HG03432 (cell line): ENCODE results near the gene HDDC2.

Source experiments
- ATAC-seq: cut with Tn5 transposase; IDR thresholded peaks from one replicate; pipeline ENCODE4 v1.9.1; 2021; ENCODE audit warnings: mild to moderate bottlenecking, moderate library complexity; ENCODE audit not compliant: unreplicated experiment

The HDDC2 gene

GRCh38 chr6:125301435-125302391 lies at the start of gene HDDC2:
TSS of gene HDDC2 (minus strand) at chr6:125301967. CDS start at chr6:125301932, 35 bp downstream.
- ATAC-seq: peak; percentile 92

GRCh38 chr6:125346926-125347563 lies 45.3 kb upstream of the HDDC2 start:
- peak; percentile 86 for ATAC-seq

GRCh38 chr6:125346201-125346925 lies 44.6 kb upstream of the HDDC2 start:
- ATAC-seq: peak; percentile 70

GRCh38 chr6:125341460-125341859 lies 39.7 kb upstream of the HDDC2 start:
- no peak for ATAC-seq

- ATAC-seq: no peak
Measured at GRCh38 chr6:125340991-125341390, 39.2 kb upstream of the HDDC2 start.

GRCh38 chr6:125340175-125340835 lies 38.5 kb upstream of the HDDC2 start:
- ATAC-seq: no peak

- ATAC-seq: no peak
Measured at GRCh38 chr6:125339653-125340052, 37.9 kb upstream of the HDDC2 start.

GRCh38 chr6:125338381-125338780 lies 36.6 kb upstream of the HDDC2 start:
- no peak for ATAC-seq

- ATAC-seq: no peak
Measured at GRCh38 chr6:125337706-125338105, 35.9 kb upstream of the HDDC2 start.

GRCh38 chr6:125332664-125333063 lies 30.9 kb upstream of the HDDC2 start:
- ATAC-seq: no peak

GRCh38 chr6:125325586-125325985 lies 23.8 kb upstream of the HDDC2 start:
- no peak for ATAC-seq

GRCh38 chr6:125323376-125323775 lies 21.6 kb upstream of the HDDC2 start:
- ATAC-seq: no peak

GRCh38 chr6:125316621-125317020 lies 14.9 kb upstream of the HDDC2 start:
- no peak for ATAC-seq

- ATAC-seq: no peak
Measured at GRCh38 chr6:125315548-125315947, 13.8 kb upstream of the HDDC2 start.

- ATAC-seq: peak; percentile 96
Measured at GRCh38 chr6:125314009-125314581, 12.3 kb upstream of the HDDC2 start.

- ATAC-seq: no peak
Measured at GRCh38 chr6:125312950-125313349, 11.2 kb upstream of the HDDC2 start.

GRCh38 chr6:125312478-125312877 lies 10.7 kb upstream of the HDDC2 start:
- ATAC-seq: no peak

- ATAC-seq: peak; percentile 86
Measured at GRCh38 chr6:125310994-125311649, 9.4 kb upstream of the HDDC2 start.

- ATAC-seq: no peak
Measured at GRCh38 chr6:125307964-125308615, 6.3 kb upstream of the HDDC2 start.
